ENCODE measurements around the gene RTF1.

GRCh38 chr15:41493205-41493901 is 76.5 kb downstream of the RTF1 start, which contains the start of gene ITPKA:
- TF ChIP-seq, protein P1, sequence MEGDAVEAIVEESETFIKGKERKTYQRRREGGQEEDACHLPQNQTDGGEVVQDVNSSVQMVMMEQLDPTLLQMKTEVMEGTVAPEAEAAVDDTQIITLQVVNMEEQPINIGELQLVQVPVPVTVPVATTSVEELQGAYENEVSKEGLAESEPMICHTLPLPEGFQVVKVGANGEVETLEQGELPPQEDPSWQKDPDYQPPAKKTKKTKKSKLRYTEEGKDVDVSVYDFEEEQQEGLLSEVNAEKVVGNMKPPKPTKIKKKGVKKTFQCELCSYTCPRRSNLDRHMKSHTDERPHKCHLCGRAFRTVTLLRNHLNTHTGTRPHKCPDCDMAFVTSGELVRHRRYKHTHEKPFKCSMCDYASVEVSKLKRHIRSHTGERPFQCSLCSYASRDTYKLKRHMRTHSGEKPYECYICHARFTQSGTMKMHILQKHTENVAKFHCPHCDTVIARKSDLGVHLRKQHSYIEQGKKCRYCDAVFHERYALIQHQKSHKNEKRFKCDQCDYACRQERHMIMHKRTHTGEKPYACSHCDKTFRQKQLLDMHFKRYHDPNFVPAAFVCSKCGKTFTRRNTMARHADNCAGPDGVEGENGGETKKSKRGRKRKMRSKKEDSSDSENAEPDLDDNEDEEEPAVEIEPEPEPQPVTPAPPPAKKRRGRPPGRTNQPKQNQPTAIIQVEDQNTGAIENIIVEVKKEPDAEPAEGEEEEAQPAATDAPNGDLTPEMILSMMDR (IDR thresholded peaks at IDR 0.05; ENCODE audit: low read length): no peak
- no peak for TF ChIP-seq EZH2 (IDR thresholded peaks at IDR 0.05; ENCODE audit: borderline replicate concordance, low read length)

Data from OCI-LY1 (cell line).